SK-N-SH (cell line): ENCODE results near the gene TRAF3IP1. TPM values are rescaled to one million over a fixed set of nuclear protein-coding genes. Genes with fewer than 3 reads are reported as not detected.

ENCODE experiments used
- CTCF ChIA-PET: fragments of 300-600, 350-600 bp; formaldehyde crosslinking; extraction: SDS; loops from one replicate; lab custom pipeline; 2021; lab: Yijun Ruan, JAX
- POLR2A ChIA-PET: fragments of 350-600 bp; sonication (Branson Sonifier 250); formaldehyde crosslinking; extraction: SDS; loops from one replicate; lab custom pipeline; 2020; ENCODE audit warnings: antibody characterized with exemption, inconsistent platforms; lab: Yijun Ruan, JAX
- DNase-seq: peaks from one replicate; pipeline ENCODE4 v3.0.0; 2012
- H2AFZ ChIP-seq: fragments of 200-600 bp; sonication (generic); 2 replicates; pipeline ENCODE4 v1.8.1; 2016; ENCODE audit warnings: antibody characterized with exemption, mild to moderate bottlenecking, low read depth
- H3F3A ChIP-seq: fragments of 200-600 bp; sonication (generic); replicated peaks from 2 replicates; pipeline ENCODE3; 2016; ENCODE audit warnings: antibody characterized with exemption, mild to moderate bottlenecking; ENCODE audit not compliant: insufficient read depth
- H3K27ac ChIP-seq, 2 experiments: fragments of 200-500 bp in 1 of 2; fragments of 200-600 bp in 1 of 2; sonication (Bioruptor generic) in 1 of 2; sonication (generic), shearing (Covaris generic) in 1 of 2; 2 replicates each; pipeline versions ENCODE4 v1.5.1 to v1.6.1; 2014 to 2016; ENCODE audit warnings: low read depth in 2 of 2, inconsistent platforms in 1 of 2, low read length in 1 of 2, mild to moderate bottlenecking in 1 of 2, mixed read lengths in 1 of 2
- H3K27me3 ChIP-seq: fragments of 200-600 bp; sonication (generic), shearing (Covaris generic); 2 replicates; pipeline ENCODE4 v1.6.1; 2016; ENCODE audit warnings: mixed run types; ENCODE audit not compliant: insufficient read depth
- H3K36me3 ChIP-seq, 2 experiments: fragments of 200-500 bp in 1 of 2; fragments of 200-600 bp in 1 of 2; sonication (Bioruptor generic) in 1 of 2; sonication (generic) in 1 of 2; replicated peaks in 1 of 2; 2 replicates each; pipeline versions ENCODE3 to v1.5.1; 2014 to 2016; ENCODE audit warnings: low read length in 1 of 2, mild to moderate bottlenecking in 1 of 2; ENCODE audit not compliant: insufficient read depth in 2 of 2, control insufficient read depth in 1 of 2
- H3K4me1 ChIP-seq, 2 experiments: fragments of 200-500 bp in 1 of 2; fragments of 200-600 bp in 1 of 2; sonication (Bioruptor generic) in 1 of 2; sonication (generic), shearing (Covaris generic) in 1 of 2; 2 replicates each; pipeline versions ENCODE4 v1.5.1 to v1.6.1; 2014 to 2016; ENCODE audit warnings: low read depth in 1 of 2, low read length in 1 of 2, mixed run types in 1 of 2; ENCODE audit not compliant: insufficient read depth in 2 of 2, control insufficient read depth in 1 of 2
- H3K4me2 ChIP-seq: fragments of 200-600 bp; sonication (generic), shearing (Covaris generic); 2 replicates; pipeline ENCODE4 v1.6.1; 2017; ENCODE audit warnings: mixed run types
- H3K4me3 ChIP-seq, 2 experiments: fragments of 200-500 bp in 1 of 2; fragments of 200-600 bp in 1 of 2; sonication (Bioruptor generic) in 1 of 2; sonication (generic), shearing (Covaris generic) in 1 of 2; 2 replicates each; pipeline versions ENCODE4 v1.5.1 to v1.8.1; 2014 to 2016; ENCODE audit warnings: low read depth in 2 of 2, inconsistent platforms in 1 of 2, low read length in 1 of 2, mild to moderate bottlenecking in 1 of 2, mixed read lengths in 1 of 2, moderate library complexity in 1 of 2
- H3K79me2 ChIP-seq: fragments of 200-600 bp; sonication (generic); 2 replicates; pipeline ENCODE4 v1.8.1; 2017; ENCODE audit warnings: mild to moderate bottlenecking; ENCODE audit not compliant: insufficient read depth
- H3K9ac ChIP-seq: fragments of 200-600 bp; sonication (generic); 2 replicates; pipeline ENCODE4 v1.6.1; 2017; ENCODE audit warnings: mixed run types
- H3K9me2 ChIP-seq: fragments of 200-600 bp; sonication (generic); 2 replicates; pipeline ENCODE4 v1.6.1; 2017; ENCODE audit warnings: mixed run types
- H3K9me3 ChIP-seq: fragments of 200-600 bp; sonication (generic); 2 replicates; pipeline ENCODE4 v1.6.1; 2017; ENCODE audit warnings: mixed run types, mild to moderate bottlenecking, moderate library complexity
- H4K20me1 ChIP-seq: fragments of 200-600 bp; sonication (generic); 2 replicates; pipeline ENCODE4 v1.6.1; 2017; ENCODE audit warnings: mild to moderate bottlenecking, mixed run types; ENCODE audit not compliant: insufficient read depth
- EZH2phosphoT487 ChIP-seq: fragments of 200-600 bp; sonication (generic); IDR thresholded peaks from 2 replicates; pipeline ENCODE4 v1.6.1; 2017; ENCODE audit warnings: low read depth, mixed run types, mild to moderate bottlenecking, antibody characterized with exemption, moderate library complexity, borderline replicate concordance
- JUND ChIP-seq: IDR thresholded peaks from 2 replicates; pipeline ENCODE4 v1.4.0; 2012
- MEF2A ChIP-seq: IDR thresholded peaks from 2 replicates; pipeline ENCODE4 v1.4.0; 2012; ENCODE audit warnings: low read depth, borderline replicate concordance
- NRF1 ChIP-seq: IDR thresholded peaks from 2 replicates; pipeline ENCODE4 v1.6.1; 2012; ENCODE audit warnings: low read depth, mild to moderate bottlenecking, low read length
- POLR2AphosphoS5 ChIP-seq: IDR thresholded peaks from 2 replicates; pipeline ENCODE4 v1.6.1; 2012; ENCODE audit warnings: low read depth, low read length
- RAD21 ChIP-seq: IDR thresholded peaks from 2 replicates; pipeline ENCODE4 v1.6.1; 2012; ENCODE audit warnings: mild to moderate bottlenecking, low read length
- RCOR1 ChIP-seq: fragments of 150-350 bp; IDR thresholded peaks from 2 replicates; pipeline ENCODE4 v1.6.1; 2017; ENCODE audit warnings: antibody characterized with exemption, low read length
- RFX5 ChIP-seq: IDR thresholded peaks from 2 replicates; pipeline ENCODE4 v1.6.1; 2012; ENCODE audit warnings: mild to moderate bottlenecking, improper control_type of control experiment, low read length
- RXRA ChIP-seq: IDR thresholded peaks from 2 replicates; pipeline ENCODE4 v1.4.0; 2012; ENCODE audit warnings: low read depth, mild to moderate bottlenecking, borderline replicate concordance
- TAF1 ChIP-seq: IDR thresholded peaks from 2 replicates; pipeline ENCODE4 v1.6.1; 2012; ENCODE audit warnings: low read depth, mild to moderate bottlenecking, low read length, moderate library complexity, borderline replicate concordance
- TEAD4 ChIP-seq: IDR thresholded peaks from 2 replicates; pipeline ENCODE4 v1.4.0; 2012; ENCODE audit warnings: mild to moderate bottlenecking, borderline replicate concordance; ENCODE audit not compliant: insufficient read depth
- WGBS: methylation state at CpG from one replicate; pipeline ENCODE4 v1.1.6; 2017; ENCODE audit warnings: low lambda C conversion rate; 5-methylcytosine and 5-hydroxymethylcytosine counted together
- polyA plus RNA-seq, 3 experiments: library from polyadenylated mRNA; depleted of rRNA; stranded (reverse); fragments of >200 nt; gene quantifications; 2 replicates each; pipeline ENCODE4 v1.2.3, GENCODE V29; 2012
- small RNA-seq, 7 experiments: library from RNA; depleted of rRNA; stranded (forward); fragments of <200 nt; gene quantifications; one replicate each; pipeline ENCODE3, GENCODE V24; 2012
- TF ChIP-seq, protein P1 (sequence below): IDR thresholded peaks from 2 replicates; pipeline ENCODE4; 2012
- TF ChIP-seq, protein P2 (sequence below): IDR thresholded peaks from 2 replicates; pipeline ENCODE4 v1.4.0; 2012; ENCODE audit warnings: low read depth
- TF ChIP-seq, protein P3 (sequence below): IDR thresholded peaks from 2 replicates; pipeline ENCODE4 v1.4.0; 2012; ENCODE audit warnings: low read depth, borderline replicate concordance

Gene TRAF3IP1
- polyA plus RNA-seq, 1 of the 3 experiments (the other 2 are of a cell fraction) = 15.0 TPM

DNA sequence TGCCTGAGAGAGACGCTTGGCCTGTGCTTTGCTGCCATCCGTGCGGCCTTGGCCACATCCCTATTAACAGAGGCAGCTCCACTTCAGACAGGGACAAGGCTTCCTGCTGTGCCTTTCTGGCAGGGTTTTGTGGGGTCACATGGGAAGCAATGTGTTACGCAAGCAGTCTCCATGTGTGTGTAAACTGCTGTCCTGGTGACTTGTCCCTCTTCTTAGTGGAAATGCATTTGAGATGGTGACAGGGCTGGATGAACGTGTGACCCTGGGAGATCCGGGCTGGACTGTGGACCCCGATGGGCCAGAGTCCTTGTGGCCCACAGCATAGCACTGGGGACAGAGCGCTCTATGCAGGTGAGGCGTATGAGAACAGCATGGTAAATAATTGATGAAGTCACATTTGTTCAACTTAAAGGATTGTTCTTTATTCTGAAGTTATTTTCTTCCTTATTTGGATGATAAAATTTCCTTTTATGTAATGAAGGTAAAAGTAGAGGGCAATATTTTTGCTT, 129.6 kb downstream of the TRAF3IP1 start (continued):
- TF ChIP-seq RAD21 = no peak
- no peak for TF ChIP-seq NRF1
- no peak for TF ChIP-seq TEAD4

- WGBS = 93% methylated on average over 11 of the region's 11 CpGs
- CTCF ChIA-PET = interaction anchor here (0.7 kb wide), 1 partner anchor 10 kb away, joined by 3 read pairs; no protein-coding TSS in a partner anchor
- H3K4me2 ChIP-seq = no peak overlapping the region
- no peaks in the 10 kb centered on the region for H3K9me3 ChIP-seq
- H4K20me1 ChIP-seq = peaks cover 20% of the 10 kb centered on the region; the same call in 1 of the 2 replicates
- POLR2A ChIA-PET = no interaction called here
- peaks cover 47 to 71% of the 10 kb centered on the region in 2 experiments for H3K36me3 ChIP-seq
- DNase-seq = no peak
- H3K4me1 ChIP-seq = no peaks in the 10 kb centered on the region; a peak in 1 of 4 replicates
- no peak overlapping the region for H3K27ac ChIP-seq
- peaks cover 8% of the 10 kb centered on the region for H3F3A ChIP-seq
- H2AFZ ChIP-seq = no peak overlapping the region
- H3K9ac ChIP-seq = no peak overlapping the region
- no peaks in the 10 kb centered on the region for H3K9me2 ChIP-seq
- H3K4me3 ChIP-seq = no peak overlapping the region
- no peaks in the 10 kb centered on the region for H3K27me3 ChIP-seq
- TF ChIP-seq, protein P1, sequence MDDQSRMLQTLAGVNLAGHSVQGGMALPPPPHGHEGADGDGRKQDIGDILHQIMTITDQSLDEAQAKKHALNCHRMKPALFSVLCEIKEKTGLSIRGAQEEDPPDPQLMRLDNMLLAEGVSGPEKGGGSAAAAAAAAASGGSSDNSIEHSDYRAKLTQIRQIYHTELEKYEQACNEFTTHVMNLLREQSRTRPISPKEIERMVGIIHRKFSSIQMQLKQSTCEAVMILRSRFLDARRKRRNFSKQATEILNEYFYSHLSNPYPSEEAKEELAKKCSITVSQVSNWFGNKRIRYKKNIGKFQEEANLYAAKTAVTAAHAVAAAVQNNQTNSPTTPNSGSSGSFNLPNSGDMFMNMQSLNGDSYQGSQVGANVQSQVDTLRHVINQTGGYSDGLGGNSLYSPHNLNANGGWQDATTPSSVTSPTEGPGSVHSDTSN = no peak
- no peak for TF ChIP-seq POLR2AphosphoS5
- TF ChIP-seq, protein P2, sequence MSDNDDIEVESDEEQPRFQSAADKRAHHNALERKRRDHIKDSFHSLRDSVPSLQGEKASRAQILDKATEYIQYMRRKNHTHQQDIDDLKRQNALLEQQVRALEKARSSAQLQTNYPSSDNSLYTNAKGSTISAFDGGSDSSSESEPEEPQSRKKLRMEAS = no peak
- no peak for TF ChIP-seq MEF2A
- TF ChIP-seq NRF1 = no peak
- TF ChIP-seq EZH2phosphoT487 = no peak
- TF ChIP-seq RXRA = no peak
- TF ChIP-seq TAF1 = no peak
- TF ChIP-seq JUND = no peak
- no peak for TF ChIP-seq RCOR1
- no peak for TF ChIP-seq TEAD4
- TF ChIP-seq RFX5 = no peak
- TF ChIP-seq, protein P3, sequence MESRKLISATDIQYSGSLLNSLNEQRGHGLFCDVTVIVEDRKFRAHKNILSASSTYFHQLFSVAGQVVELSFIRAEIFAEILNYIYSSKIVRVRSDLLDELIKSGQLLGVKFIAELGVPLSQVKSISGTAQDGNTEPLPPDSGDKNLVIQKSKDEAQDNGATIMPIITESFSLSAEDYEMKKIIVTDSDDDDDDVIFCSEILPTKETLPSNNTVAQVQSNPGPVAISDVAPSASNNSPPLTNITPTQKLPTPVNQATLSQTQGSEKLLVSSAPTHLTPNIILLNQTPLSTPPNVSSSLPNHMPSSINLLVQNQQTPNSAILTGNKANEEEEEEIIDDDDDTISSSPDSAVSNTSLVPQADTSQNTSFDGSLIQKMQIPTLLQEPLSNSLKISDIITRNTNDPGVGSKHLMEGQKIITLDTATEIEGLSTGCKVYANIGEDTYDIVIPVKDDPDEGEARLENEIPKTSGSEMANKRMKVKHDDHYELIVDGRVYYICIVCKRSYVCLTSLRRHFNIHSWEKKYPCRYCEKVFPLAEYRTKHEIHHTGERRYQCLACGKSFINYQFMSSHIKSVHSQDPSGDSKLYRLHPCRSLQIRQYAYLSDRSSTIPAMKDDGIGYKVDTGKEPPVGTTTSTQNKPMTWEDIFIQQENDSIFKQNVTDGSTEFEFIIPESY = no peak
- peaks cover 47% of the 10 kb centered on the region for H3K79me2 ChIP-seq
These were observed 130.1 kb downstream of the TRAF3IP1 start for GRCh38 chr2:238450440-238450861.

Small RNAs within 50 kb of the gene (small RNA-seq; reads per million reads assigned to genes)
- 0 reads per million in 7 experiments for gene RNU6-234P

Other genes with a start within 250 kb of the TRAF3IP1 start
- gene ESPNL, start 220.2 kb upstream of the TRAF3IP1 start, polyA plus RNA-seq (2012; rRNA removed) = 0.03 and 0.05 TPM in 2 replicates
- not detected in 2 replicates for gene KLHL30, start 181.8 kb upstream of the TRAF3IP1 start, polyA plus RNA-seq (2012; rRNA removed)
- 1.3 and 1.5 TPM in 2 replicates for gene ERFE, start 161.5 kb upstream of the TRAF3IP1 start, polyA plus RNA-seq (2012; rRNA removed)
- gene ILKAP, start 116.8 kb upstream of the TRAF3IP1 start, polyA plus RNA-seq (2012; rRNA removed) = 35.6 and 49.2 TPM in 2 replicates
- gene HES6, start 80.5 kb upstream of the TRAF3IP1 start, polyA plus RNA-seq (2012; rRNA removed) = 3.6 and 4.4 TPM in 2 replicates
- gene PER2, start 31.9 kb upstream of the TRAF3IP1 start, polyA plus RNA-seq (2012; rRNA removed) = 0.82 and 0.96 TPM in 2 replicates
- gene ASB1, start 106.4 kb downstream of the TRAF3IP1 start, polyA plus RNA-seq (2012; rRNA removed) = 33.3 and 33.6 TPM in 2 replicates